HG02943 (cell line): ENCODE data around the gene KLRF2.

Experiments
- ATAC-seq: cut with Tn5 transposase; IDR thresholded peaks from one replicate; pipeline ENCODE4 v1.9.1; 2021; ENCODE audit warnings: mild to moderate bottlenecking, low read depth, moderate library complexity; ENCODE audit not compliant: unreplicated experiment

Gene KLRF2

DNA sequence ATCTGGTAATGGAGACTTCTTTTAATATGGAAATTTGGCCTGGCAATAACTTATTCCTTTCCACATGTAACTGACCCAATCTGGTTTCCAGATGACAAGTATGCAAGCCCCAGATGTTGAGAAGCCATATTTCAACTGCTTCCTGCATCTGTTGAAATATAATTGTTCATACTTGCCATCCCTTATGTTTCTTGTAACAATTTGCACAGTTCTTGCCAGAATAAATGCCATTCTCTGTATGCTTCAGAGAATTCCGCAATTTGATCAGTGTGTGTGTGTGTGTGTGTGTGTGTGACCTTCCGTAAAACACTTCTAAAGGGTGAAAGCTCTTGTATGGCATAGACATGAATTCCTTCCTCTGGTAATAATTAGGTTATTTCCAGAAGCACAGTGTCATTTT lies 52.7 kb downstream of the KLRF2 start:
- ATAC-seq: no peak

DNA sequence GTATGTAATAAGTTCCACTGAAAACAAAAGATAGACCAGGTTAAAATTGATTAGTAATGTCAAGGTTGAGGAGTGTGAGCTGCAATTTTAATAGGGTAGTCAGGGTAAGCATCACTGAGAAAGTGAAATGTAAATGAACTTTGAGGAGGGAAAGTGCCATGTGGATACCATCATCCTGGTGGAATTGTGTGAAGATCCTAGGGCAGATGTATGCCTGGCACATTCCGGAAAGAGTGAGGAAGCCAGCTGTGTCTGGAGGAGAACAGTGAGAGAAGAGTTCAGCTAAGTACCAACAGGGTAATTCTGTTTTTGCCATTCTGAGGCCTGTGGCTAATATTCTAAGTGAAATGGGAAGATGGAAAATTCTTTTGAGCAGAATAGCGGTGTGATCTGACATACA lies 53.7 kb downstream of the KLRF2 start:
- no peak for ATAC-seq

DNA sequence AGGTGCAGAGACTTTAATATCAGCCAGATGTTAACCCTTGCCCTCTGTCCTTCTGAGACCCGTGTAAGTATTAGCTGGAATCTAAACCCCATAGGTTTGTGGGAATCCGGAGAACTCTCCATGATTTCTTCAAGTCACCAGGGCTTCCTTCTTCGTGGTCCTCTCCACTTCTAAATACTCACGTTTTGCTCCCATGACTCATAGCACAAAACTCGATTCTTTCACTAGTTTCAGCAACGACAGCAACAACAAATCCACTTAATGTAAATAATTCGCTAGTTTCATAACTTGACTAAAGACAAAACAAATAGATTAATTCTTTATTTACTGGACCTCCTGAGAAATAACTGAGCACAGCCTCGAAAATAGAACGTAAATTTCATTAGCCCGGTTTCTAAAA lies 55.3 kb downstream of the KLRF2 start:
- no peak for ATAC-seq

DNA sequence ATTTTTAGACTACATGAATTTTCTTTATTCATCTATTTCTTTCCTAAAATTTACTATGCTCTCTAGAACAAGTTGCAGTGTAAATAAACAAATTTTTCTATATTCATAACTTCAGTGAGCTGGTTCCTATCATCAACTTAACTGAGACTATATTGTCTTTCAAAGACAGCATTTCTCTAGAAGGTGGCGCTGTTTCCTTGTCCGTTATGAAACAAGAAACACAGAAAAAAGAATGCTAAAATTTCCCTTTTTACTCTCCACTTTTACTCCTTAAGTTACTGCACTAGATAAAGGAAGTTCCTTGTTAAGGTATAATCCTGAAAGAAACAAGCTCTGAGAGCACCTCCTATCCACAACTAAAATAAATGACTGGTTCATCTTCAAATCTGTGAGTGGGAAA lies 59.1 kb downstream of the KLRF2 start:
- no peak for ATAC-seq

DNA sequence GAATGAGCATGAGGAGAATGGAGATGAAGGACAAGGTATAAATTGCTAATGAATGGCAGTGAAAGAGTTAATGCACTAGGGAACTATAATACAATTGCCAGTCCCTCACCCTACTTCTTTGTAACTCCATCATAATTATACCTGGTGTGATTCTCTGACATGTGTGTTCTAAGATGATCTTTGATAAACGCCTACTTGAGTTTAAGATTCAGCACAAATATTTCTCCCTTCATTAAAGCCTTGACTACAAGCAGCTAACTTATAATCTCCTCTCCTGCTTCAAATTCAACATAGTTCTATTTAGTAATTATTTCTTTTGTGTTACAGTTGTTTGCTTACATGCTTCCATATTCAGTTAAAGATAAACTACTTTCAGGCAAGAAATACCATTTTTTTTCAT lies 60.5 kb downstream of the KLRF2 start:
- ATAC-seq: no peak

DNA sequence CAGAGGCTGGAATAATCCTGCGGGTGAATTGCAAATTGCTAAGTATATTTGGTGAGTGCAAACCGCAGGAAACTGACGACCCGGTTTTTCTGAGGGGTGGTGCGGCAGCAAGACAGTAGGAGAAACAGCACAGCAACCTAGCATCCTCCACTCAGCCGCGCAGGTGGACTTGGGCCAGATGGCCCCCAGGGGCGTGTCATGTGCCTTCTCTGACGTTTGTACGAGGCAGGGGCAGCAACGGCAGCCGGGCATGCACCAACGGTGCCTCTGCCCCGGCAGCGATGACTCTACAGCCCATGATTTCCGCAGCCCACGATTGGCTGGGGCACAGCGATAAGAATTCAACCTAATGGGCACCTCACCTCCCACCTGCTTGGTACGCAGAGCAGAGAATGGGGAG lies 62.0 kb downstream of the KLRF2 start:
- no peak for ATAC-seq

DNA sequence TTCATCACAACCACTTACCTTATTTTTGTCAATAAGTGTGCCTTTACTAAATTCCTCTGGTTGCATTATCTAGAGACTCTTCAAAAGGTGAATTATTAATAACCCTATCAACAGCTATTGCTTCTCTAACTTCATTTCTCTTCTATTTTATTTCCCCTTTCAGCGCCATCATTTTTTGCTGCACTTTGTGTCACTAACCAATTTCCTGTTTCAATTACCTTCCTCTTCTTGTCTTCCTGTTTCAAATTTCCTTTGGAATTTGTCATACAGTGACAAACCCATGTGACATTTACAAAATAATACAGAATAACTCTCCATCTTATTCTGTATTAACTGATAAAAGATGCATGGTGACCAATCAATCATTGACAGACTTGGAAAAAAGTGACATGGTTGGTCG lies 63.1 kb downstream of the KLRF2 start:
- ATAC-seq: no peak
